Panc1 (cell line): ENCODE data around the gene P2RX2. TPM values are rescaled to one million over a fixed set of nuclear protein-coding genes. Genes with fewer than 3 reads are reported as not detected.

Source experiments
- ATAC-seq: fragments of 200-7000 bp; cut with Tn5 transposase; 2 replicates; pipeline ENCODE4 v1.9.1; 2020; ENCODE audit warnings: mild to moderate bottlenecking, moderate library complexity
- BruUV-seq: library from RNA; stranded (reverse); fragments of 400-500 nt; replicated peaks from 2 replicates; lab custom pipeline; 2021; lab: Mats Ljungman, UMichigan
- CTCF ChIA-PET: fragments of 300-600 bp; sonication (Branson Sonifier 250); formaldehyde crosslinking; loops from one replicate; lab custom pipeline; 2022; ENCODE audit warnings: antibody characterized with exemption; lab: Charles Lee
- POLR2A ChIA-PET: fragments of 300-600 bp; sonication (Branson Sonifier 250); formaldehyde crosslinking; loops from one replicate; lab custom pipeline; 2022; ENCODE audit warnings: antibody characterized with exemption; lab: Charles Lee
- DNase-seq: peaks from one replicate; pipeline ENCODE4 v3.0.0-alpha.2; 2010; ENCODE audit warnings: low read depth, low spot score
- H3K27ac ChIP-seq: 2 replicates; pipeline ENCODE4 v1.5.1; 2011; ENCODE audit warnings: mild to moderate bottlenecking, low read length, inconsistent platforms
- H3K27me3 ChIP-seq: fragments of 200-500 bp; sonication (Bioruptor generic); 2 replicates; pipeline ENCODE4 v1.6.0; 2014; ENCODE audit warnings: low read length, inconsistent platforms; ENCODE audit not compliant: control insufficient read depth, insufficient read depth
- H3K36me3 ChIP-seq: fragments of 200-500 bp; sonication (Bioruptor generic); 2 replicates; pipeline ENCODE4 v1.5.1; 2014; ENCODE audit warnings: inconsistent platforms, mild to moderate bottlenecking, low read length, moderate library complexity; ENCODE audit not compliant: control insufficient read depth, insufficient read depth
- H3K4me1 ChIP-seq: 2 replicates; pipeline ENCODE4 v1.5.1; 2011; ENCODE audit warnings: inconsistent platforms, mild to moderate bottlenecking, low read length, moderate library complexity; ENCODE audit not compliant: control insufficient read depth, insufficient read depth
- H3K4me3 ChIP-seq, 2 experiments: 2 replicates each; pipeline ENCODE4 v1.5.1; 2011 to 2012; ENCODE audit warnings: low read depth in 2 of 2, low read length in 2 of 2, mild to moderate bottlenecking in 2 of 2, inconsistent platforms in 1 of 2, moderate library complexity in 1 of 2
- H3K9me3 ChIP-seq: fragments of 200-500 bp; sonication (Bioruptor generic); 2 replicates; pipeline ENCODE4 v1.5.1; 2014; ENCODE audit warnings: low read depth, mild to moderate bottlenecking, inconsistent platforms, low read length, moderate library complexity; ENCODE audit not compliant: control insufficient read depth, insufficient read depth
- POLR2AphosphoS5 ChIP-seq: IDR thresholded peaks from 2 replicates; pipeline ENCODE4 v1.6.1; 2012; ENCODE audit warnings: mild to moderate bottlenecking, low read depth, low read length, moderate library complexity
- REST ChIP-seq, 2 experiments: IDR thresholded peaks; 2 replicates each; pipeline ENCODE4 v1.6.1; 2011 to 2012; ENCODE audit warnings: low read depth in 2 of 2, control low read depth in 1 of 2, low read length in 1 of 2, mild to moderate bottlenecking in 1 of 2, moderate library complexity in 1 of 2; ENCODE audit not compliant: insufficient read depth in 1 of 2
- SIN3A ChIP-seq: IDR thresholded peaks from 2 replicates; pipeline ENCODE4 v1.6.1; 2012; ENCODE audit warnings: low read depth, mild to moderate bottlenecking, low read length, moderate library complexity, borderline replicate concordance; ENCODE audit not compliant: insufficient read depth
- TCF7L2 ChIP-seq: IDR thresholded peaks from 2 replicates; pipeline ENCODE4 v1.6.1; 2011; ENCODE audit warnings: mild to moderate bottlenecking, low read depth, low read length, inconsistent platforms
- in situ Hi-C: cut with HindIII; loops from 2 replicates; pipeline ENCODE4 v1.10.0; 2016; ENCODE audit warnings: low sequenced_read_pairs, low pct_unique_long_range_greater_than_20kb
- intact Hi-C: fragments of 100-400 bp; cut with micrococcal nuclease; formaldehyde crosslinking; loops from one replicate; pipeline ENCODE4 v1.10.0; 2022; ENCODE audit not compliant: unreplicated experiment
- total RNA-seq: library from RNA; stranded (reverse); gene quantifications from one replicate; pipeline ENCODE4 v1.2.1, GENCODE V29; 2021; ENCODE audit not compliant: unreplicated experiment
- TF ChIP-seq, protein P1 (sequence below): fragments of 450-650 bp; IDR thresholded peaks from 2 replicates; pipeline ENCODE4 v1.5.1; 2017; ENCODE audit warnings: mild to moderate bottlenecking

P2RX2 gene
- total RNA-seq, 1 experiment from 2014 or later: 1.2 TPM

DNA sequence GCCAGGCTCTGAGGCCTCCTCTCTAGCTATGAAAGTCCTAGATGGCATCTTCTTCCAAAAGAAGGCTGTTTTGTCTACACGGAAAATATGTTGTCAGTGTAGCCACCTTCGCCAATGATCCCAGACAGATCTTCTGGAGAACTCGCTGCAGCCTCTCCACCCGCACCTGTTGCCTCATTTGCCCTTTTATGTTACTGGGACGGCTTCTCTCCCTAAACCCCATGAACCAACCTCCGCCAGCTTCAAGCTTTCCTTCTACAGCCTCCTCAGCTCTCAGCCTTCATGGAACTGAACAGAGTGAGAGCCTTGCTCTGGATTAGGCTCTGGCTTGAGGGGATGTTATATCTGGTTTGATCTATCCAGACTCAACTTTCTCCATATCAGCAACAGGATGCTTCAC, 10.8 kb downstream of the P2RX2 start:
- POLR2A ChIA-PET: no interaction called here
- no TSS peak for BruUV-seq
- CTCF ChIA-PET: interaction anchor here (0.6 kb wide), 1 partner anchor 113 kb away, joined by 3 read pairs; no protein-coding TSS in a partner anchor
- ATAC-seq (no peak), DNase-seq (no peak)
- Histone ChIP-seq H3K27ac (no peak overlapping the region), H3K9me3 (no peaks in the 10 kb centered on the region), H3K4me3 (no peak overlapping the region), H3K36me3 (peaks cover 4% of the 10 kb centered on the region), H3K27me3 (no peaks in the 10 kb centered on the region), H3K4me1 (no peaks in the 10 kb centered on the region)
- in situ Hi-C loops (no loop called here), intact Hi-C loops (no loop called here)
- TF ChIP-seq REST (IDR thresholded peaks at IDR 0.05; ENCODE audit: insufficient read depth in 1 of 2, low read depth in 2 of 2, low read length in 1 of 2) (no peak), TCF7L2 (no peak), SIN3A (no peak)

GRCh38 chr12:132630672-132631071, 12.1 kb downstream of the P2RX2 start:
- H3K9me3 ChIP-seq: no peaks in the 10 kb centered on the region
- ChIA-PET CTCF (no interaction called here), POLR2A (no interaction called here)
- H3K27me3 ChIP-seq: no peaks in the 10 kb centered on the region
- in situ Hi-C loops (no loop called here), intact Hi-C loops (no loop called here)
- ATAC-seq: no peak
- H3K36me3 ChIP-seq: peaks cover 9% of the 10 kb centered on the region
- H3K4me3 ChIP-seq: no peak overlapping the region
- H3K4me1 ChIP-seq: no peaks in the 10 kb centered on the region
- no peak overlapping the region for H3K27ac ChIP-seq
- TF ChIP-seq SIN3A (no peak), POLR2AphosphoS5 (no peak), REST (IDR thresholded peaks at IDR 0.05; ENCODE audit: insufficient read depth in 1 of 2, low read depth in 2 of 2, low read length in 1 of 2) (no peak), TCF7L2 (no peak)
- TF ChIP-seq, protein P1, sequence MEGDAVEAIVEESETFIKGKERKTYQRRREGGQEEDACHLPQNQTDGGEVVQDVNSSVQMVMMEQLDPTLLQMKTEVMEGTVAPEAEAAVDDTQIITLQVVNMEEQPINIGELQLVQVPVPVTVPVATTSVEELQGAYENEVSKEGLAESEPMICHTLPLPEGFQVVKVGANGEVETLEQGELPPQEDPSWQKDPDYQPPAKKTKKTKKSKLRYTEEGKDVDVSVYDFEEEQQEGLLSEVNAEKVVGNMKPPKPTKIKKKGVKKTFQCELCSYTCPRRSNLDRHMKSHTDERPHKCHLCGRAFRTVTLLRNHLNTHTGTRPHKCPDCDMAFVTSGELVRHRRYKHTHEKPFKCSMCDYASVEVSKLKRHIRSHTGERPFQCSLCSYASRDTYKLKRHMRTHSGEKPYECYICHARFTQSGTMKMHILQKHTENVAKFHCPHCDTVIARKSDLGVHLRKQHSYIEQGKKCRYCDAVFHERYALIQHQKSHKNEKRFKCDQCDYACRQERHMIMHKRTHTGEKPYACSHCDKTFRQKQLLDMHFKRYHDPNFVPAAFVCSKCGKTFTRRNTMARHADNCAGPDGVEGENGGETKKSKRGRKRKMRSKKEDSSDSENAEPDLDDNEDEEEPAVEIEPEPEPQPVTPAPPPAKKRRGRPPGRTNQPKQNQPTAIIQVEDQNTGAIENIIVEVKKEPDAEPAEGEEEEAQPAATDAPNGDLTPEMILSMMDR: no peak
- BruUV-seq: no TSS peak
- no peak for DNase-seq
